Body of pancreas (tissue), 4 donors: ENCODE data around the gene GLB1L2.

Experiments used
- POLR2A ChIP-seq, 3 donors: fragments of 450-650 bp; IDR thresholded peaks; one replicate each; pipeline ENCODE4 v1.6.1; 2016; ENCODE audit warnings: antibody characterized with exemption in 3 of 3, mild to moderate bottlenecking in 2 of 3
- TF ChIP-seq, protein P1 (sequence below), 7 experiments: fragments of 450-650 bp in 4 of 7; fragments of 200-600 bp in 3 of 7; sonication (generic) in 3 of 7; IDR thresholded peaks; one replicate each; pipeline ENCODE4 v1.5.1; 2016 to 2019; ENCODE audit warnings: antibody characterized with exemption in 7 of 7

DNA sequence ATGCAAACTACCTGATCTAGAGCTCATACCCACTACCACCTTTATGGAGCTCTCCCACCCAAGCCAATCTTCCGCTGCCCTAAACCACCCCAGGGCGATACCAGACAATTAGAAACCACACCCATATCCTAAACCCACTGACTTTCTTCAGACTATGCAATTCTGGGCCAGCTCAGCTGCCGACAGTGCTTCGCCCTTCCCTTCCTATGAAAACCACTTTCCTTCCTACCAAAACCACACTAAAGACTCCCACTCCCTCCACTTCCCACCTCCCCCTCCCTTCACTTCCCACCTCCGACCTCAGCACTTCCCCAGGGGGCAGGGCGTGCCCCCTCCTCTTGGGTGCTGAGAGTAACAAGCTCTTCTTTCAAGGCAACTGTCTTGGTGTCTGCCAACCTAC, 55.2 kb downstream of the GLB1L2 start:
- TF ChIP-seq, protein P1, sequence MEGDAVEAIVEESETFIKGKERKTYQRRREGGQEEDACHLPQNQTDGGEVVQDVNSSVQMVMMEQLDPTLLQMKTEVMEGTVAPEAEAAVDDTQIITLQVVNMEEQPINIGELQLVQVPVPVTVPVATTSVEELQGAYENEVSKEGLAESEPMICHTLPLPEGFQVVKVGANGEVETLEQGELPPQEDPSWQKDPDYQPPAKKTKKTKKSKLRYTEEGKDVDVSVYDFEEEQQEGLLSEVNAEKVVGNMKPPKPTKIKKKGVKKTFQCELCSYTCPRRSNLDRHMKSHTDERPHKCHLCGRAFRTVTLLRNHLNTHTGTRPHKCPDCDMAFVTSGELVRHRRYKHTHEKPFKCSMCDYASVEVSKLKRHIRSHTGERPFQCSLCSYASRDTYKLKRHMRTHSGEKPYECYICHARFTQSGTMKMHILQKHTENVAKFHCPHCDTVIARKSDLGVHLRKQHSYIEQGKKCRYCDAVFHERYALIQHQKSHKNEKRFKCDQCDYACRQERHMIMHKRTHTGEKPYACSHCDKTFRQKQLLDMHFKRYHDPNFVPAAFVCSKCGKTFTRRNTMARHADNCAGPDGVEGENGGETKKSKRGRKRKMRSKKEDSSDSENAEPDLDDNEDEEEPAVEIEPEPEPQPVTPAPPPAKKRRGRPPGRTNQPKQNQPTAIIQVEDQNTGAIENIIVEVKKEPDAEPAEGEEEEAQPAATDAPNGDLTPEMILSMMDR (IDR thresholded peaks at IDR 0.05) = no peak
- no peak for TF ChIP-seq POLR2A (IDR thresholded peaks at IDR 0.05)
